Measurements from ENCODE around the gene CHMP6.

DNA sequence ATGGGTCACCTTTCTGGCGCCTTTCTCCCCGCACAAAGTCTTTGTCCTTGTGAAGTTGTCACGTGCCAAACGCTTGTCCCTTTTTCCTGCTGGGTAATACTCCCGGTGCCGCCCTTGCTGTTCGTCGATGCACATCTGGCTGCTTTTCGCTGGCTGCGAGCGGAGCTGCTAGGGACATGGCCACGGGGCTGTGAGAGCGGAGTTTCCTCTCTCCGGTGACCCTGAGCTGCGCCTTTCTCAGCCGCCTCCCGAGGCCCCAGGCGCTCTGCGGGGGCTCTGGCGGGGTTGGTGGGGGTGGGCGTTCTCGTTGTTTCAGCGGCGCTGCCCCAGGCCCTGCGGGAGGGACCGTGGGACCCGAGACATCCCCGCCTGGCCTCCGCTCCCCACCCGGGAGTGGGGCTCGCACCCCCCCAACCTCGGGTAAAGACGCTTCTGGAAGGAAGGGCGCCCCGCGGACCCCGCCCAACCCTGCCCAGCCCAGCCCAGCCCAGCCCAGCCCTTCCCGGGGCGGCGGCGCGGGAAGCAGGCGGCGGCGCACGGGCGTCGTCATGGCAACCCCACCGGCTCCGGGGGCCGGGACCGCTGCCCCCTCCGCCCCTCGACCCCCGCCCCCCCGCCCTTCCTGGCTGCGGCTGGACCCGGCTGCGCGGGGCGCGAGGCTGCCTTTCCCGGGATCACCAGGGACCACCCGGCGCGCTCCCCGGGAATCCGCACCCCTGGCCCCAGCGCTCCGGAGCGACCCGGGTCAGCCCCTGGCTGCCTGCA is 12.3 kb downstream of the CHMP6 start:
- TF ChIP-seq, protein P1, sequence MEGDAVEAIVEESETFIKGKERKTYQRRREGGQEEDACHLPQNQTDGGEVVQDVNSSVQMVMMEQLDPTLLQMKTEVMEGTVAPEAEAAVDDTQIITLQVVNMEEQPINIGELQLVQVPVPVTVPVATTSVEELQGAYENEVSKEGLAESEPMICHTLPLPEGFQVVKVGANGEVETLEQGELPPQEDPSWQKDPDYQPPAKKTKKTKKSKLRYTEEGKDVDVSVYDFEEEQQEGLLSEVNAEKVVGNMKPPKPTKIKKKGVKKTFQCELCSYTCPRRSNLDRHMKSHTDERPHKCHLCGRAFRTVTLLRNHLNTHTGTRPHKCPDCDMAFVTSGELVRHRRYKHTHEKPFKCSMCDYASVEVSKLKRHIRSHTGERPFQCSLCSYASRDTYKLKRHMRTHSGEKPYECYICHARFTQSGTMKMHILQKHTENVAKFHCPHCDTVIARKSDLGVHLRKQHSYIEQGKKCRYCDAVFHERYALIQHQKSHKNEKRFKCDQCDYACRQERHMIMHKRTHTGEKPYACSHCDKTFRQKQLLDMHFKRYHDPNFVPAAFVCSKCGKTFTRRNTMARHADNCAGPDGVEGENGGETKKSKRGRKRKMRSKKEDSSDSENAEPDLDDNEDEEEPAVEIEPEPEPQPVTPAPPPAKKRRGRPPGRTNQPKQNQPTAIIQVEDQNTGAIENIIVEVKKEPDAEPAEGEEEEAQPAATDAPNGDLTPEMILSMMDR (conservative IDR thresholded peaks at IDR 0.05; ENCODE audit: low read length): no peak
- TF ChIP-seq EZH2phosphoT487 (IDR thresholded peaks at IDR 0.05; ENCODE audit: borderline replicate concordance): no peak
